ENCODE data around the gene NTNG2. TPM values are rescaled to one million over a fixed set of nuclear protein-coding genes. Genes with fewer than 3 reads are reported as not detected.
"Not testable (repeated sequence)": the region's sequence is repeated elsewhere in the genome, so short reads cannot be mapped to it uniquely, and the experiment has no call there.

The NTNG2 gene
- total and polyA plus RNA-seq, 8 donors = 0.27 to 4.6 (median 1.0) TPM

GRCh38 chr9:132127888-132128534 lies 33.8 kb upstream of the NTNG2 start:
- TF ChIP-seq CTCF (IDR thresholded peaks at IDR 0.05) = no peak
- Histone ChIP-seq H3K27ac (no peak overlapping the region), H3K4me1 (no peaks in the 10 kb centered on the region), H3K36me3 (no peaks in the 10 kb centered on the region), H3K4me3 (no peak overlapping the region), H3K27me3 (peaks cover 10 to 81% of the 10 kb centered on the region in 2 donors), H3K9me3 (no peaks in the 10 kb centered on the region)
- no peak for DNase-seq
- intact Hi-C loops (cut with DNase I) = no loop called here
- no peak for ATAC-seq

- Histone ChIP-seq H3K4me1 (no peaks in the 10 kb centered on the region), H3K36me3 (no peaks in the 10 kb centered on the region), H3K27ac (no peak overlapping the region), H3K27me3 (peaks cover 10 to 87% of the 10 kb centered on the region in 2 donors), H3K9me3 (no peaks in the 10 kb centered on the region), H3K4me3 (no peak overlapping the region)
- intact Hi-C loops (cut with DNase I) = no loop called here
- ATAC-seq (no peak), DNase-seq (no peak)
- no peak for TF ChIP-seq CTCF (IDR thresholded peaks at IDR 0.05)
Measured at GRCh38 chr9:132129535-132129934, 32.3 kb upstream of the NTNG2 start.

GRCh38 chr9:132134085-132134484 lies 27.8 kb upstream of the NTNG2 start:
- H3K4me3 ChIP-seq; intact Hi-C loops (cut with DNase I); H3K36me3 ChIP-seq; H3K9me3 ChIP-seq; H3K4me1 ChIP-seq; H3K27ac ChIP-seq; DNase-seq; ATAC-seq: not testable (repeated sequence)
- peaks cover 0 to 90% of the 10 kb centered on the region in 2 donors for H3K27me3 ChIP-seq

GRCh38 chr9:132135456-132135855 lies 26.4 kb upstream of the NTNG2 start:
- DNase-seq = no peak
- peaks cover 2 to 91% of the 10 kb centered on the region in 2 donors for H3K27me3 ChIP-seq
- no peaks in the 10 kb centered on the region for H3K4me1 ChIP-seq
- ATAC-seq = no peak
- TF ChIP-seq CTCF (IDR thresholded peaks at IDR 0.05) = no peak
- no peak overlapping the region for H3K27ac ChIP-seq
- no peaks in the 10 kb centered on the region for H3K36me3 ChIP-seq
- H3K9me3 ChIP-seq = no peaks in the 10 kb centered on the region
- no peak overlapping the region for H3K4me3 ChIP-seq
- intact Hi-C loops (cut with DNase I) = no loop called here

GRCh38 chr9:132136151-132136780 lies 25.6 kb upstream of the NTNG2 start:
- Histone ChIP-seq H3K36me3 (no peaks in the 10 kb centered on the region), H3K9me3 (no peaks in the 10 kb centered on the region), H3K27me3 (peaks cover 4 to 91% of the 10 kb centered on the region in 2 donors), H3K4me3 (no peak overlapping the region), H3K4me1 (no peaks in the 10 kb centered on the region), H3K27ac (no peak overlapping the region)
- no peak for ATAC-seq
- intact Hi-C loops (cut with DNase I) = no loop called here
- no peak for DNase-seq
- no peak for TF ChIP-seq CTCF (IDR thresholded peaks at IDR 0.05)
